Peyer's patch (tissue), 4 donors: ENCODE measurements around the gene KDM8. TPM values are rescaled to one million over a fixed set of nuclear protein-coding genes. Genes with fewer than 3 reads are reported as not detected.

ENCODE experiments used
- DNase-seq, 3 donors: peaks; one replicate each; pipeline ENCODE4 v3.0.0-alpha.2; 2017 to 2019
- H3K27ac ChIP-seq, 4 donors: fragments of 200-600 bp; sonication (generic); one replicate each; pipeline ENCODE4 v1.5.1; 2016 to 2019
- H3K27me3 ChIP-seq, 2 donors: fragments of 200-600 bp; sonication (generic); one replicate each; pipeline ENCODE4 v1.5.1; 2019
- H3K36me3 ChIP-seq, 3 donors: fragments of 200-600 bp; sonication (generic); one replicate each; pipeline ENCODE4 v1.5.1; 2016 to 2019
- H3K4me1 ChIP-seq, 4 donors: fragments of 200-600 bp; sonication (generic); one replicate each; pipeline ENCODE4 v1.5.1; 2016 to 2019
- H3K4me3 ChIP-seq, 4 donors: fragments of 200-600 bp; sonication (generic); 1 replicate in 3 of 4; 2 replicates in 1 of 4; pipeline ENCODE4 v1.5.1; 2016 to 2019; ENCODE audit warnings: mild to moderate bottlenecking in 1 of 4
- H3K9me3 ChIP-seq, 4 donors: fragments of 200-600 bp; sonication (generic); one replicate each; pipeline ENCODE4 v1.5.1; 2016 to 2019; ENCODE audit warnings: mild to moderate bottlenecking in 1 of 4
- POLR2A ChIP-seq, 2 donors: fragments of 450-650 bp; IDR thresholded peaks; one replicate each; pipeline ENCODE4 v1.5.1; 2017; ENCODE audit warnings: antibody characterized with exemption in 2 of 2, mild to moderate bottlenecking in 2 of 2, moderate library complexity in 2 of 2
- total RNA-seq, 4 donors: library from RNA; depleted of rRNA; stranded (reverse); fragments of >200 nt; gene quantifications; one replicate each; pipeline ENCODE4 v1.1.0, GENCODE V29; 2016
- TF ChIP-seq, protein P1 (sequence below), 6 experiments: fragments of 450-650 bp in 4 of 6; fragments of 200-600 bp in 2 of 6; sonication (generic) in 1 of 6; IDR thresholded peaks; one replicate each; pipeline ENCODE4 v1.5.1; 2017 to 2019; ENCODE audit warnings: antibody characterized with exemption in 6 of 6, mild to moderate bottlenecking in 3 of 6, moderate library complexity in 1 of 6

Gene KDM8
- total RNA-seq, 4 donors from 2014 or later, result 22.3 to 130 (median 40.9) TPM

DNA sequence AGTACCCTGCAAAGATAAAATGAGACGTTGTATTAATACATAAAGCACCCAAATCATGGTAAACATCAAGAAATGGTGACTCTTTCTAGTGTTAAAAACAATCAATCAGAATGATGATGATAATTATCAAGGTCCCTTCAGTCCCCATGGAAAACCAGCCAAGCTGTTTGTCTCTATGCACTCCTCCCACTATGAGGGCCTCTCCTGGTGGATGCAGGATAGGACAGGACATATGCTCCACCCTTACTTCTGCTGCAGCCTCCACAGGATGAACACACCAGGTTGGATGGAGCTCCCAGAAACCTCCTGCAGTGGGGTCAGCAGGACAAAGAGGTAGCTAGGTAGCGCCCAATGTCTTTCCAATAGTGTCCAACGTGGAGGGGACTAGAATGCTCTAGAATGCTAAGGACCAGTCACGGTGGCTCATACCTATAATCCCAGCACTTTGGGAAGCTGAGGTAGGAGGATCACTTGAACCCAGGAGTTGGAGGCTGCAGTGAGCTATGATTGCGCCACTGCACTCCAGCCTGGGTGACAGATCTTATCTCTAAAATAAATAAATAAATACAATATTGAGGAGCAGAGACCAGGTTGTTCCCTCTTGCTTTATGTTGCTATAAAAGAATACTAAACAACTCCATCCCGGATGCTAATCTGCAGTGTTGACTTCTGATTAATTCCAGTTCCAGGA is 9.9 kb upstream of the KDM8 start:
- H3K36me3 ChIP-seq, result no peaks in the 10 kb centered on the region
- no peaks in the 10 kb centered on the region for H3K27me3 ChIP-seq
- no peaks in the 10 kb centered on the region for H3K9me3 ChIP-seq
- H3K27ac ChIP-seq, result no peak overlapping the region
- no peak for DNase-seq
- TF ChIP-seq, protein P1, sequence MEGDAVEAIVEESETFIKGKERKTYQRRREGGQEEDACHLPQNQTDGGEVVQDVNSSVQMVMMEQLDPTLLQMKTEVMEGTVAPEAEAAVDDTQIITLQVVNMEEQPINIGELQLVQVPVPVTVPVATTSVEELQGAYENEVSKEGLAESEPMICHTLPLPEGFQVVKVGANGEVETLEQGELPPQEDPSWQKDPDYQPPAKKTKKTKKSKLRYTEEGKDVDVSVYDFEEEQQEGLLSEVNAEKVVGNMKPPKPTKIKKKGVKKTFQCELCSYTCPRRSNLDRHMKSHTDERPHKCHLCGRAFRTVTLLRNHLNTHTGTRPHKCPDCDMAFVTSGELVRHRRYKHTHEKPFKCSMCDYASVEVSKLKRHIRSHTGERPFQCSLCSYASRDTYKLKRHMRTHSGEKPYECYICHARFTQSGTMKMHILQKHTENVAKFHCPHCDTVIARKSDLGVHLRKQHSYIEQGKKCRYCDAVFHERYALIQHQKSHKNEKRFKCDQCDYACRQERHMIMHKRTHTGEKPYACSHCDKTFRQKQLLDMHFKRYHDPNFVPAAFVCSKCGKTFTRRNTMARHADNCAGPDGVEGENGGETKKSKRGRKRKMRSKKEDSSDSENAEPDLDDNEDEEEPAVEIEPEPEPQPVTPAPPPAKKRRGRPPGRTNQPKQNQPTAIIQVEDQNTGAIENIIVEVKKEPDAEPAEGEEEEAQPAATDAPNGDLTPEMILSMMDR (IDR thresholded peaks at IDR 0.05), result peak in 3 of 6 experiments; percentile 19 to 20 (median 20)
- TF ChIP-seq POLR2A (IDR thresholded peaks at IDR 0.05), result no peak
- H3K4me3 ChIP-seq, result no peak overlapping the region
- H3K4me1 ChIP-seq, result peaks cover 0 to 8% (median 0%) of the 10 kb centered on the region in 4 donors

DNA sequence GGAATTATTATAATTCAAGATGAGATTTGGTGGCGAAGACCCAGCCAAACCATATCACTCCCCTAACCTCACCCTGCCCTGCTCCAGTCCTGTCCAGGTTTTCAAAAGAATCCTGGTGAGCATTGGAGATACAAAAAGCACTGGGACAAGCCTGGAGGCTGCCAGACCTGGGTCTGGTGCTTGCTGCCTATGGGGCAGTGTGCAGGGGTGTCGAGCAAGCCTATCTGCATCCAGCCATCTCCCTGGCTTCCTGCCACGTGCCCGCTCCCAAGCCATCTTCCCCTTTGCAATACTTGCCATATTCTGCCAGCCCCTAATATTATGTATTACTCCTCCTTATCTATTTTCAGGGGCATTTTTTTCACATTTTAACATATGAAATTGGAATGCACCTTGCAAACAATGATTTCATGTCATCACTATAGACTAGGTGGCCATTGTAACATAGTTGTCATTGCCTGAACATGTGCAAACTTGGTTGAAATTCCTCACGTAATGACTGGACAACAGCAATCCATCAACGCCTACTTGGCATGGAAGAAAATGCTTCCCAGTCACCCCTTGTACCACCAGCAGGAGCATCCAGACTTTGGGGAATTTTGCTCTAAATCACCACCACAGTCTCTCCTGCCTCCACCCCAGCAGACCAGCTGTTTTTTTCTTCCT is 8.1 kb upstream of the KDM8 start:
- H3K4me1 ChIP-seq, result peaks cover 0 to 9% (median 4%) of the 10 kb centered on the region in 4 donors
- no peak for TF ChIP-seq POLR2A (IDR thresholded peaks at IDR 0.05)
- TF ChIP-seq, protein P1 (IDR thresholded peaks at IDR 0.05), result no peak
- no peak overlapping the region for H3K4me3 ChIP-seq
- H3K27ac ChIP-seq, result no peak overlapping the region
- H3K27me3 ChIP-seq, result no peaks in the 10 kb centered on the region
- no peak for DNase-seq
- no peaks in the 10 kb centered on the region for H3K9me3 ChIP-seq
- no peaks in the 10 kb centered on the region for H3K36me3 ChIP-seq

DNA sequence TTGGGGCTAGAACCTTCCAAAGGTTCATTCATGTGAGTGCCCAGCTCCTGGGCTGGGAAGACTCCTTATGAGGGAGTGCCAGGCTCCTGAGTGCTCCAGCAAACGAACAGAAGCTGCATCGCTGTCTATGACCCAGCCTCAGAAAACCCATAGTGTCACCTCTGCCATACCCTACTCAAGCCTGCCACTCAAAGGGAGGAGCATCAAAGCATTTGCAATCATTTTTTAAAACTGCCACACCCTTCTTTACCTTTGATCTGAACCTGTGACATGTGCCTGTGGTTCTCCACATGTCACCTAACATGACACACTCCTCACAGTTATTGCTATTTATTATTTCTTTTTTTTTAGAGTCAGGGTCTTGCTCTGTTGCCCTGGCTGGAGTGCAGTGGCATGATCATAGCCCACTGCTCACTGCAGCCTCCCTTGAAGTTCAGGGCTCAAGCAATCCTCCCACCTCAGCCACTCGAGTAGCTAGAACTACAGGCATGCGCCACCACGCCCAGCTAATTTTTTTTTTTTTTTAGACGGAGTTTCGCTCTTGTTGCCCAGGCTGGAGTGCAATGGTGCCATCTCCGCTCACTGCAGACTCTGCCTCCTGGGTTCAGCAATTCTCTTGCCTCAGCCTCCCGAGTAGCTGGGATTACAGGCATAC is 7.3 kb upstream of the KDM8 start:
- no peak for TF ChIP-seq POLR2A (IDR thresholded peaks at IDR 0.05)
- TF ChIP-seq, protein P1 (IDR thresholded peaks at IDR 0.05), result peak in 1 of 6 experiments; percentile 3

DNA sequence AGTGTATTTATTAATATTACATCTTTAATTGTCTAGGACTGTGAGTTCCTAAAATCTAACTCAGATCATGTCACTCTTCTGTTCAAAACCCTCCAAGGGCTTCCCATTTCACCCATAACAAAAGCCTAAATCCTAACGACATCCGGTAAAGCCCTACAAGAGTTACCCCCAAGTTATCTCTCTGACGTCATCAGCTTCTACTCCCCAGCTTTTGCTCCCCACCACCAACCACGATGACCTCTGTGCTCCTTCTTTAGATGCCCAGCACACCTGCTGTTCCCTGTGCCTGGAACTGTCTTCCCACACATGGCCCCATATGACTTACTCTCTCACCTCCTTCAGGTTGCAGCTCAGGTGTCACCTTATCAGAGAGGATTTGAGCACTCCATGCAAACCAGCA is 6.3 kb upstream of the KDM8 start:
- no peak for DNase-seq

More for the DNA sequence above, 7.3 kb upstream of the KDM8 start:
- no peaks in the 10 kb centered on the region for H3K27me3 ChIP-seq
- H3K9me3 ChIP-seq, result no peaks in the 10 kb centered on the region
- H3K27ac ChIP-seq, result peak overlapping the region in 2 of 4 donors; percentile 15 to 22
- DNase-seq, result no peak
- peaks cover 0 to 15% (median 4%) of the 10 kb centered on the region in 4 donors for H3K4me1 ChIP-seq
- H3K4me3 ChIP-seq, result no peak overlapping the region
- no peaks in the 10 kb centered on the region for H3K36me3 ChIP-seq

More for the DNA sequence above, 6.3 kb upstream of the KDM8 start:
- no peaks in the 10 kb centered on the region for H3K36me3 ChIP-seq
- no peak for TF ChIP-seq POLR2A (IDR thresholded peaks at IDR 0.05)
- TF ChIP-seq, protein P1 (IDR thresholded peaks at IDR 0.05), result no peak
- H3K27ac ChIP-seq, result no peak overlapping the region
- no peak overlapping the region for H3K4me3 ChIP-seq
- H3K4me1 ChIP-seq, result peaks cover 0 to 15% (median 4%) of the 10 kb centered on the region in 4 donors
- no peaks in the 10 kb centered on the region for H3K9me3 ChIP-seq
- no peaks in the 10 kb centered on the region for H3K27me3 ChIP-seq
